GM12875 (cell line): ENCODE measurements around the gene ZBTB7C.

ENCODE experiments used
- H3K4me3 ChIP-seq: one replicate; pipeline ENCODE4 v1.5.1; 2011; ENCODE audit warnings: low read depth, low read length, control low read depth
- TF ChIP-seq, protein P1 (sequence below): IDR thresholded peaks from 2 replicates; pipeline ENCODE4 v1.5.1; 2011; ENCODE audit warnings: low read depth, mild to moderate bottlenecking, control low read depth, inconsistent platforms, low read length, moderate library complexity, borderline replicate concordance; ENCODE audit not compliant: insufficient read depth

The ZBTB7C gene

GRCh38 chr18:48260237-48260636 lies 148.9 kb downstream of the ZBTB7C start:
- TF ChIP-seq, protein P1, sequence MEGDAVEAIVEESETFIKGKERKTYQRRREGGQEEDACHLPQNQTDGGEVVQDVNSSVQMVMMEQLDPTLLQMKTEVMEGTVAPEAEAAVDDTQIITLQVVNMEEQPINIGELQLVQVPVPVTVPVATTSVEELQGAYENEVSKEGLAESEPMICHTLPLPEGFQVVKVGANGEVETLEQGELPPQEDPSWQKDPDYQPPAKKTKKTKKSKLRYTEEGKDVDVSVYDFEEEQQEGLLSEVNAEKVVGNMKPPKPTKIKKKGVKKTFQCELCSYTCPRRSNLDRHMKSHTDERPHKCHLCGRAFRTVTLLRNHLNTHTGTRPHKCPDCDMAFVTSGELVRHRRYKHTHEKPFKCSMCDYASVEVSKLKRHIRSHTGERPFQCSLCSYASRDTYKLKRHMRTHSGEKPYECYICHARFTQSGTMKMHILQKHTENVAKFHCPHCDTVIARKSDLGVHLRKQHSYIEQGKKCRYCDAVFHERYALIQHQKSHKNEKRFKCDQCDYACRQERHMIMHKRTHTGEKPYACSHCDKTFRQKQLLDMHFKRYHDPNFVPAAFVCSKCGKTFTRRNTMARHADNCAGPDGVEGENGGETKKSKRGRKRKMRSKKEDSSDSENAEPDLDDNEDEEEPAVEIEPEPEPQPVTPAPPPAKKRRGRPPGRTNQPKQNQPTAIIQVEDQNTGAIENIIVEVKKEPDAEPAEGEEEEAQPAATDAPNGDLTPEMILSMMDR: no peak
- no peak overlapping the region for H3K4me3 ChIP-seq

DNA sequence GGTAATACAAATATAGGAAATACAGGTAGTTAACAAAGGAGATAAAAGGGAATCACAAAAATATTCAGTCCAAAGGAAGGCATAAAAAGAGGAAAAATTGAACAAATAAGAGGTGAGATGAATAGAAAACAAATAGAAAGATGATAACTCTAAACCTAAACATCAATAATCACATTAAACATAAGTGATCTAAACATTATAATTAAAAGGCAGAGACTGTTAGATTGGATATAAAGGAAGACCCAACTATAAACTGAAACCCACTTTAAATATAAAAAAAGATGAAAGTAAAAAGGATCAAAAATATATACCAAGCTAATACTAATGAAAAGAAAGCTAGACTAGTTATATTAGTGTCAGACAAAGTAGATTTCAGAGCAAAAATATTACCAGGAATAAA lies 152.3 kb downstream of the ZBTB7C start:
- TF ChIP-seq, protein P1: no peak
- no peak overlapping the region for H3K4me3 ChIP-seq

- H3K4me3 ChIP-seq: no peak overlapping the region
- TF ChIP-seq, protein P1: no peak
Observed at GRCh38 chr18:48254077-48254602, 155.0 kb downstream of the ZBTB7C start.

DNA sequence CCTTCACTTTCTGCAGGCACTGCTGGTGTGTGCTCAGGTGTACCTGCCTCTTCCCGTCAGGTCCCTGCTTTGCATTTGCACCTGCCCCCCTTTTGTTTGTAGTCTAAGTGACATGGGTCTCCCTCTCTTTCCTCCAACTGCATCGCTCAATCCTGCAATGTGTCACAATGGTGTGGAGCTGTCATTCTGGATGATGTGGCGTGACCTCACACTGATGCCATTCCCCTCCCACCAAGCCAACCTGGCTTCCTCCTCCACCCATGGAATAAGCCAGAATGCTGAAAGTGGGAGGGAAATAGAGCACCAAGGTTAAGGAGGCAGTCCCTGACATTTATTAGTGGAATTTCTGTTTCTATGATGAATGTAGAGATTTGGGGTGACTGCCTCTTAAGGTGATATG lies 156.7 kb downstream of the ZBTB7C start:
- no peak overlapping the region for H3K4me3 ChIP-seq
- TF ChIP-seq, protein P1: no peak

DNA sequence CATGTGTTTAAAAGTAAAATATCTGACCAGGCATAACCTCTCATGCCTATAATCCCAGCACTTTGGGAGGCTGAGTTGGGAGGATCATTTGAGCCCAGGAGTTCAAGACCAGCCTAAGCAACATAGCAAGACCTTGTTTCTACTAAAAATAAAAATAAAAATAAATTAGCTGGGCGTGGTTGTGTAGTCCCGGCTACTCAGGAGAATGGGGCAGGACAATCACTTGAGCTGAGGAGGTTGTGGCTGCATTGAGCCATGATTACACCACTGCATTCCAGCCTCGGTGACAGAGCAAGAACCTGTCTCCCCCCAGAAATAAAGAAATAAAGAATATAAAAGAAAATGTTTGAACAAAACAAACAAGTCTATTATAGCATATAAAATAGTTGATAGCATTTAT lies 158.3 kb downstream of the ZBTB7C start:
- TF ChIP-seq, protein P1: no peak
- no peak overlapping the region for H3K4me3 ChIP-seq

DNA sequence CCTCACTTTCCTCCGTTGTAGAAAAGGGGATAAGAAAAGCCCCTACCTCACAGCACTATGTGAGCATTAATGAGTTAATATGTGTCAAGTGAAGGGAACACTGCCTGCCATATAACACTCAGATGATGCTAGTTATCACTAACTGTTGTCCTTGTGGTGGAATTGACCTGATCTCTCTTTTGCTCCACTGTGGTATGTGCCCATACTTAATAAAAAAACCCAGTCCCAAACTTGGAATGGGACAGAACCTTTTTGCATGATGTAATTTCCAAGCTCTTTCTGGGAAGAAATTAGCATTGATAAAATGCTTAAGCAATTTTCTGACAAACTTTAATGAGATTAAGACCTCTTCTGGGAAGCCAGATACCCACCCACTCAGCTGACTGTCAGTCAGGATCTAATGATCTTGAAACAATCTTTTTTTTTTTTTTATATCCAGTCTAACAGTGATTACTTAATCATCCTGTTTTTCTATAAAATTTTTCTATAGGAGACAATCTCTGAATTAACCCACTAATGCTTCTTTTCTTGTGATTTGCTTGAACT lies 158.7 kb downstream of the ZBTB7C start:
- H3K4me3 ChIP-seq: no peak overlapping the region
- TF ChIP-seq, protein P1: no peak

DNA sequence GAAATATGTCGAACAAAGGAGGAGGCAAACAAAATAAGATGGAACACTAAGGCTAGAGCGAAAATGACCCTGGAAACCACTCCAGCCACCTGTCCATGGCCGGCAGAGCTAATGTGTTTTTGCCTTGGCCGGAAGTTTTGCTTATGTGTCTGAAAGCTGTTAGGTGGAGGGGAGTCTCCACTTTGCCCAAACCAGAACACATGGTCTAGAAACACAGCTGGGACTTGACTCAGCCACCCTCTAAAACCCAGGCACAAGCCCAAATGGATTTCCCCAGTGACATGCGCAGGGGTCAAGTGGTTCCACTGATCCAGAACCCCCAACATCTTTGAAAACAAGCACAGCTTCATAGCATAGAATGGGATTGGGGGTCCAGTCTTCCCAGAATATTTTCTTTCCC lies 159.3 kb downstream of the ZBTB7C start:
- TF ChIP-seq, protein P1: no peak
- H3K4me3 ChIP-seq: no peak overlapping the region
